Measurements from ENCODE around the gene MAST4. TPM values are rescaled to one million over a fixed set of nuclear protein-coding genes. Genes with fewer than 3 reads are reported as not detected.

Gene MAST4
- total RNA-seq, 5 donors from 2014 or later (not counting 1 experiment from before 2014, with no cell fraction given): 26.1 to 35.5 (median 32.0) TPM

DNA sequence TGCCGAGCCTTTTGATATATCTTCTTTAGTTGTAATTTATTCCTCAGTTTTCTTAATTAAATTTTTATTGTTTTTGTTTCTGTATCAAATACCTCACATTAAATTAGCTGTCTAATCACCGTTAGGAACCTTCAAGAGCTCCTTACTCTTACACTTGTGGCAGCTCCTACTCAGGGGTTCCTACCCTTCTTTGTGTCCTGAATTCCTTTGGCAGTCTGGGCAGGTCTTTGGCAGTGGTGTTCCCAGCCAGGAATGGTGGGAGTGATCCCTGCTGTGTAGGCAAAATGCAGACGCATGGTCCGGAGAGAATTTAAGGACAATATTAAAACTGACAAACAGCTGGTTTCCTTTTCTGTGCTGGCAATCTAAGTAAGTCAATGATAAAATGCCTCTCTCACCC, 41.8 kb downstream of the MAST4 start:
- Histone ChIP-seq H3K9me3 (no peaks in the 10 kb centered on the region), H3K4me1 (ENCODE audit: control insufficient read depth in 1 of 2, extremely low read depth in 1 of 2, insufficient read depth in 2 of 2, low read length in 2 of 2) (no peaks in the 10 kb centered on the region), H3K4me3 (ENCODE audit: control insufficient read depth in 1 of 2, extremely low read depth in 1 of 2, low read length in 1 of 2) (no peak overlapping the region), H3K27ac (ENCODE audit: low read length) (no peak overlapping the region), H3K27me3 (replicated peaks in 1 of 2; ENCODE audit: control insufficient read depth in 2 of 2, extremely low read depth in 1 of 2, insufficient read depth in 2 of 2, low read length in 1 of 2) (no peaks in the 10 kb centered on the region), H3K36me3 (ENCODE audit: control insufficient read depth in 2 of 2, extremely low read depth in 1 of 2, insufficient read depth in 1 of 2, low read length in 1 of 2) (no peaks in the 10 kb centered on the region)
- ChIA-PET POLR2A (no interaction called here), CTCF (interaction anchor here in 1 of 2 donors (0.6 kb wide), 1 partner anchor 156 kb away, joined by 4 read pairs; no protein-coding TSS in a partner anchor)
- H3K36me3 Mint-ChIP-seq: no peaks in the 10 kb centered on the region
- no peaks in the 10 kb centered on the region for H3K4me1 Mint-ChIP-seq
- peaks cover 0 to 8% of the 10 kb centered on the region in 2 donors for H3K27me3 Mint-ChIP-seq
- ATAC-seq (replicated peaks in 1 of 4): no peak
- WGBS (ENCODE audit: insufficient coverage): no CpG with 5 or more reads among the region's 4 CpGs
- H3K27ac Mint-ChIP-seq: no peak overlapping the region
- DNase-seq: no peak
- H3K9me3 Mint-ChIP-seq: no peaks in the 10 kb centered on the region
- H3K4me3 Mint-ChIP-seq: no peak overlapping the region

GRCh38 chr5:66639037-66639436, 42.8 kb downstream of the MAST4 start:
- H3K36me3 Mint-ChIP-seq: no peaks in the 10 kb centered on the region
- Histone ChIP-seq H3K27ac (ENCODE audit: low read length) (no peak overlapping the region), H3K9me3 (no peaks in the 10 kb centered on the region), H3K27me3 (replicated peaks in 1 of 2; ENCODE audit: control insufficient read depth in 2 of 2, extremely low read depth in 1 of 2, insufficient read depth in 2 of 2, low read length in 1 of 2) (no peaks in the 10 kb centered on the region), H3K4me1 (ENCODE audit: control insufficient read depth in 1 of 2, extremely low read depth in 1 of 2, insufficient read depth in 2 of 2, low read length in 2 of 2) (no peaks in the 10 kb centered on the region), H3K36me3 (ENCODE audit: control insufficient read depth in 2 of 2, extremely low read depth in 1 of 2, insufficient read depth in 1 of 2, low read length in 1 of 2) (no peaks in the 10 kb centered on the region), H3K4me3 (ENCODE audit: control insufficient read depth in 1 of 2, extremely low read depth in 1 of 2, low read length in 1 of 2) (no peak overlapping the region)
- H3K4me3 Mint-ChIP-seq: no peak overlapping the region
- POLR2A ChIA-PET: no interaction called here
- no CpG with 5 or more reads among the region's 1 CpG for WGBS (ENCODE audit: insufficient coverage)
- CTCF ChIA-PET: interaction anchor here in 1 of 2 donors (0.7 kb wide), 1 partner anchor 598 kb away, joined by 5 read pairs; no protein-coding TSS in a partner anchor
- no peak overlapping the region for H3K27ac Mint-ChIP-seq
- peaks cover 0 to 11% of the 10 kb centered on the region in 2 donors for H3K27me3 Mint-ChIP-seq
- no peaks in the 10 kb centered on the region for H3K9me3 Mint-ChIP-seq
- H3K4me1 Mint-ChIP-seq: no peaks in the 10 kb centered on the region
- DNase-seq (no peak), ATAC-seq (replicated peaks in 1 of 4) (no peak)

- ATAC-seq (replicated peaks in 1 of 4): no peak
- no peaks in the 10 kb centered on the region for H3K9me3 Mint-ChIP-seq
- Histone ChIP-seq H3K27me3 (replicated peaks in 1 of 2; ENCODE audit: control insufficient read depth in 2 of 2, extremely low read depth in 1 of 2, insufficient read depth in 2 of 2, low read length in 1 of 2) (no peaks in the 10 kb centered on the region), H3K27ac (ENCODE audit: low read length) (no peak overlapping the region), H3K36me3 (ENCODE audit: control insufficient read depth in 2 of 2, extremely low read depth in 1 of 2, insufficient read depth in 1 of 2, low read length in 1 of 2) (no peaks in the 10 kb centered on the region), H3K4me1 (ENCODE audit: control insufficient read depth in 1 of 2, extremely low read depth in 1 of 2, insufficient read depth in 2 of 2, low read length in 2 of 2) (no peaks in the 10 kb centered on the region), H3K4me3 (ENCODE audit: control insufficient read depth in 1 of 2, extremely low read depth in 1 of 2, low read length in 1 of 2) (no peak overlapping the region), H3K9me3 (no peaks in the 10 kb centered on the region)
- no peak overlapping the region for H3K4me3 Mint-ChIP-seq
- peaks cover 0 to 11% of the 10 kb centered on the region in 2 donors for H3K27me3 Mint-ChIP-seq
- WGBS (ENCODE audit: insufficient coverage): no CpG with 5 or more reads among the region's 3 CpGs
- H3K27ac Mint-ChIP-seq: no peak overlapping the region
- CTCF ChIA-PET: no interaction called here
- POLR2A ChIA-PET: no interaction called here
- H3K4me1 Mint-ChIP-seq: no peaks in the 10 kb centered on the region
- DNase-seq: no peak
- H3K36me3 Mint-ChIP-seq: no peaks in the 10 kb centered on the region
These were observed 46.3 kb downstream of the MAST4 start for GRCh38 chr5:66642538-66642937.

- H3K27ac ChIP-seq (ENCODE audit: low read length): no peak overlapping the region
- H3K27me3 ChIP-seq (replicated peaks in 1 of 2; ENCODE audit: control insufficient read depth in 2 of 2, extremely low read depth in 1 of 2, insufficient read depth in 2 of 2, low read length in 1 of 2): no peaks in the 10 kb centered on the region
- H3K4me3 ChIP-seq (ENCODE audit: control insufficient read depth in 1 of 2, extremely low read depth in 1 of 2, low read length in 1 of 2): no peak overlapping the region
- CTCF ChIA-PET: interaction anchor here in 1 of 2 donors (0.6 kb wide), 1 partner anchor 564 kb away, joined by 3 read pairs; no protein-coding TSS in a partner anchor
- POLR2A ChIA-PET: no interaction called here
- Mint-ChIP-seq H3K9me3 (no peaks in the 10 kb centered on the region), H3K4me1 (no peaks in the 10 kb centered on the region), H3K4me3 (no peak overlapping the region), H3K27ac (no peak overlapping the region), H3K36me3 (no peaks in the 10 kb centered on the region), H3K27me3 (peaks cover 2 to 11% of the 10 kb centered on the region in 2 donors)
- H3K36me3 ChIP-seq (ENCODE audit: control insufficient read depth in 2 of 2, extremely low read depth in 1 of 2, insufficient read depth in 1 of 2, low read length in 1 of 2): no peaks in the 10 kb centered on the region
- no peaks in the 10 kb centered on the region for H3K4me1 ChIP-seq (ENCODE audit: control insufficient read depth in 1 of 2, extremely low read depth in 1 of 2, insufficient read depth in 2 of 2, low read length in 2 of 2)
- no peak for ATAC-seq (replicated peaks in 1 of 4)
- no peaks in the 10 kb centered on the region for H3K9me3 ChIP-seq
- DNase-seq: no peak
These were observed 47.2 kb downstream of the MAST4 start for GRCh38 chr5:66643387-66643786.

DNA sequence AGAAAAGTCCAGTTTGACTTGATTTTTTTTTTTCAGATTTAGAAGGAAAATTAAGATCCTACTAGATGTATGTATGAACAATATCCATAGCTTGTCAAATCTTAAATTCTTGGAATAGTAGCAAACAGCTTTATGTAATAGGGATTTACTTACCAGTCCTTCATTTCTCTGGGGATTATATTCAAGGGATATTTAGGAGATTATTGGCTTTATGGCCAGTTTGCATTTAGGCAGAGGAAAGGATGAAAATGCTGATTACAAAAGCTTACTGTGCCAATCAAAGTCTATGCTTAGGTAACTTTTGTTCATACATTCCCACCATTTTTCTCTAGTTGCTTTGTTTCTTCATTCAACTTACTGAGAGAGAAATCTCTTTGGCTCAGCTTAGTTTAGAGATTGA, 47.9 kb downstream of the MAST4 start:
- peaks cover 2 to 11% of the 10 kb centered on the region in 2 donors for H3K27me3 Mint-ChIP-seq
- Histone ChIP-seq H3K36me3 (ENCODE audit: control insufficient read depth in 2 of 2, extremely low read depth in 1 of 2, insufficient read depth in 1 of 2, low read length in 1 of 2) (no peaks in the 10 kb centered on the region), H3K27ac (ENCODE audit: low read length) (no peak overlapping the region), H3K27me3 (replicated peaks in 1 of 2; ENCODE audit: control insufficient read depth in 2 of 2, extremely low read depth in 1 of 2, insufficient read depth in 2 of 2, low read length in 1 of 2) (no peaks in the 10 kb centered on the region), H3K4me3 (ENCODE audit: control insufficient read depth in 1 of 2, extremely low read depth in 1 of 2, low read length in 1 of 2) (no peak overlapping the region), H3K9me3 (no peaks in the 10 kb centered on the region), H3K4me1 (ENCODE audit: control insufficient read depth in 1 of 2, extremely low read depth in 1 of 2, insufficient read depth in 2 of 2, low read length in 2 of 2) (no peaks in the 10 kb centered on the region)
- H3K9me3 Mint-ChIP-seq: no peaks in the 10 kb centered on the region
- CTCF ChIA-PET: interaction anchor here in 1 of 2 donors (0.6 kb wide), 1 partner anchor 29 kb away, joined by 4 read pairs; no protein-coding TSS in a partner anchor
- DNase-seq: no peak
- no peak overlapping the region for H3K27ac Mint-ChIP-seq
- ATAC-seq (replicated peaks in 1 of 4): no peak
- H3K4me3 Mint-ChIP-seq: no peak overlapping the region
- H3K4me1 Mint-ChIP-seq: no peaks in the 10 kb centered on the region
- H3K36me3 Mint-ChIP-seq: no peaks in the 10 kb centered on the region
- POLR2A ChIA-PET: interaction anchor here (0.6 kb wide), 3 partner anchors 13 to 51 kb away, joined by 3 to 7 read pairs (median 7); no protein-coding TSS in a partner anchor

- DNase-seq (no peak), ATAC-seq (replicated peaks in 1 of 4) (no peak)
- Histone ChIP-seq H3K27ac (ENCODE audit: low read length) (no peak overlapping the region), H3K4me1 (ENCODE audit: control insufficient read depth in 1 of 2, extremely low read depth in 1 of 2, insufficient read depth in 2 of 2, low read length in 2 of 2) (no peaks in the 10 kb centered on the region), H3K36me3 (ENCODE audit: control insufficient read depth in 2 of 2, extremely low read depth in 1 of 2, insufficient read depth in 1 of 2, low read length in 1 of 2) (no peaks in the 10 kb centered on the region), H3K27me3 (replicated peaks in 1 of 2; ENCODE audit: control insufficient read depth in 2 of 2, extremely low read depth in 1 of 2, insufficient read depth in 2 of 2, low read length in 1 of 2) (no peaks in the 10 kb centered on the region), H3K4me3 (ENCODE audit: control insufficient read depth in 1 of 2, extremely low read depth in 1 of 2, low read length in 1 of 2) (no peak overlapping the region), H3K9me3 (no peaks in the 10 kb centered on the region)
- WGBS (ENCODE audit: insufficient coverage): no CpG with 5 or more reads among the region's 3 CpGs
- Mint-ChIP-seq H3K4me3 (no peak overlapping the region), H3K9me3 (no peaks in the 10 kb centered on the region), H3K27me3 (peaks cover 2 to 11% of the 10 kb centered on the region in 2 donors), H3K27ac (no peak overlapping the region), H3K36me3 (no peaks in the 10 kb centered on the region), H3K4me1 (no peaks in the 10 kb centered on the region)
- POLR2A ChIA-PET: no interaction called here
- CTCF ChIA-PET: no interaction called here
These were observed 48.8 kb downstream of the MAST4 start for GRCh38 chr5:66645039-66645438.

DNA sequence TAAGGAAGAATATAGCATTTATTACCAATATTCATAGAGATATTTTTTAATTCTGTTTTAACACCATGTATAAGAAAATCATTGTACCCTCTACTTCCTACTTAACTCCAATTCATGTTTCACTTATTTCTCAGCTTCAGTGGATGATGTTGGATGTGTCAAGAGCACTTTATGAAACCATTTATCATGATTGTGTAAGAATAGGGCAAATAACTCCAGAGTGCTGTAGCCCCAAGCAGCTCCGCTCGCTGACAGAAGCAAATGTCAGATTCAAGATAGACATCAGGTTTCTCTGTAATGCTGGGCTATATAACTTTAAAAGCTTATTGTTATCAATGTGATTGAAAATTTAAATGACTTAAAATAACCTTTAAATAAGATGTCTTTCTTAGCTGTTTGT, 50.4 kb downstream of the MAST4 start:
- no peaks in the 10 kb centered on the region for H3K9me3 ChIP-seq
- peaks cover 0 to 2% (median 0%) of the 10 kb centered on the region in 3 donors for H3K9me3 Mint-ChIP-seq
- H3K27me3 Mint-ChIP-seq: peaks cover 2 to 11% of the 10 kb centered on the region in 2 donors
- CTCF ChIA-PET: no interaction called here
- no peaks in the 10 kb centered on the region for H3K4me1 Mint-ChIP-seq
- no peaks in the 10 kb centered on the region for H3K36me3 Mint-ChIP-seq
- H3K4me3 ChIP-seq (ENCODE audit: control insufficient read depth in 1 of 2, extremely low read depth in 1 of 2, low read length in 1 of 2): no peak overlapping the region
- POLR2A ChIA-PET: no interaction called here
- no peaks in the 10 kb centered on the region for H3K27me3 ChIP-seq (replicated peaks in 1 of 2; ENCODE audit: control insufficient read depth in 2 of 2, extremely low read depth in 1 of 2, insufficient read depth in 2 of 2, low read length in 1 of 2)
- H3K4me3 Mint-ChIP-seq: no peak overlapping the region
- WGBS (ENCODE audit: insufficient coverage): no CpG with 5 or more reads among the region's 2 CpGs
- no peak overlapping the region for H3K27ac Mint-ChIP-seq
- H3K27ac ChIP-seq (ENCODE audit: low read length): no peak overlapping the region
- no peaks in the 10 kb centered on the region for H3K4me1 ChIP-seq (ENCODE audit: control insufficient read depth in 1 of 2, extremely low read depth in 1 of 2, insufficient read depth in 2 of 2, low read length in 2 of 2)
- no peaks in the 10 kb centered on the region for H3K36me3 ChIP-seq (ENCODE audit: control insufficient read depth in 2 of 2, extremely low read depth in 1 of 2, insufficient read depth in 1 of 2, low read length in 1 of 2)
- DNase-seq: no peak
- ATAC-seq (replicated peaks in 1 of 4): no peak
